H1 (cell line): Measurements from ENCODE around the gene EPB41L4A. TPM values are rescaled to one million over a fixed set of nuclear protein-coding genes. Genes with fewer than 3 reads are reported as not detected.

Experiments
- CTCF ChIA-PET: fragments of 300-600 bp; sonication (Branson Sonifier 250); formaldehyde crosslinking; loops from one replicate; lab custom pipeline; 2021; ENCODE audit not compliant: partially characterized antibody; lab: Charles Lee
- POLR2A ChIA-PET: fragments of 300-600 bp; sonication (Branson Sonifier 250); formaldehyde crosslinking; loops from one replicate; lab custom pipeline; 2021; ENCODE audit warnings: inconsistent platforms; ENCODE audit not compliant: partially characterized antibody; lab: Charles Lee
- DNase-seq, 2 experiments: peaks; one replicate each; pipeline versions ENCODE4 v3.0.0 to v3.0.0-alpha.2; 2010 to 2022; ENCODE audit warnings: low spot score in 2 of 2, low read depth in 1 of 2, mixed read lengths in 1 of 2
- FAIRE-seq: peaks from 2 replicates; lab custom pipeline; 2011; peaks lifted over from hg19 to GRCh38; lab: Jason Lieb, UNC
- H2AFZ ChIP-seq: 2 replicates; pipeline ENCODE4 v1.8.1; 2012; ENCODE audit warnings: low read length, inconsistent platforms
- H2AK5ac ChIP-seq: 2 replicates; pipeline ENCODE4 v1.6.1; 2013; ENCODE audit warnings: low read depth, low read length
- H2BK120ac ChIP-seq: replicated peaks from 2 replicates; pipeline ENCODE3; 2013; ENCODE audit warnings: low read depth, low read length, inconsistent platforms
- H2BK12ac ChIP-seq: 2 replicates; pipeline ENCODE4 v1.6.1; 2013; ENCODE audit warnings: low read depth, low read length
- H2BK15ac ChIP-seq: 2 replicates; pipeline ENCODE4 v1.6.1; 2013; ENCODE audit warnings: low read length
- H2BK20ac ChIP-seq: 2 replicates; pipeline ENCODE4 v1.6.1; 2013; ENCODE audit warnings: low read length
- H2BK5ac ChIP-seq: 2 replicates; pipeline ENCODE4 v1.6.1; 2013; ENCODE audit warnings: low read depth, low read length
- H3K14ac ChIP-seq: 2 replicates; pipeline ENCODE4 v1.6.1; 2013; ENCODE audit warnings: inconsistent platforms; ENCODE audit not compliant: insufficient read length
- H3K18ac ChIP-seq: 2 replicates; pipeline ENCODE4 v1.6.1; 2013; ENCODE audit warnings: low read length; ENCODE audit errors: extremely low read depth
- H3K23ac ChIP-seq: 2 replicates; pipeline ENCODE4 v1.6.1; 2013; ENCODE audit warnings: inconsistent platforms; ENCODE audit not compliant: insufficient read length
- H3K23me2 ChIP-seq: 2 replicates; pipeline ENCODE4 v1.6.1; 2013; ENCODE audit warnings: low read depth, low read length
- H3K27ac ChIP-seq: 2 replicates; pipeline ENCODE4 v1.6.1; 2011; ENCODE audit warnings: low read depth, low read length, inconsistent platforms
- H3K27me3 ChIP-seq, 4 experiments: replicated peaks in 1 of 4; 1 replicate in 1 of 4; 2 replicates in 3 of 4; pipeline versions ENCODE4 v1.6.1 to v1.8.1; 2011 to 2013; ENCODE audit warnings: low read length in 3 of 4, mild to moderate bottlenecking in 3 of 4, inconsistent platforms in 2 of 4, mixed read lengths in 2 of 4, moderate library complexity in 1 of 4; ENCODE audit not compliant: control insufficient read depth in 3 of 4, insufficient read depth in 3 of 4; ENCODE audit errors: extremely low read depth in 1 of 4
- H3K36me3 ChIP-seq, 4 experiments: 2 replicates each; pipeline versions ENCODE4 v1.6.1 to v1.8.1; 2011 to 2013; ENCODE audit warnings: mild to moderate bottlenecking in 4 of 4, low read length in 3 of 4, moderate library complexity in 2 of 4, control low read depth in 1 of 4, inconsistent platforms in 1 of 4; ENCODE audit not compliant: insufficient read depth in 4 of 4, control insufficient read depth in 2 of 4
- H3K4ac ChIP-seq: replicated peaks from 2 replicates; pipeline ENCODE3; 2013; ENCODE audit warnings: low read length, low read depth, mixed read lengths, inconsistent platforms; ENCODE audit not compliant: insufficient read length
- H3K4me1 ChIP-seq, 4 experiments: replicated peaks in 1 of 4; 1 replicate in 1 of 4; 2 replicates in 3 of 4; pipeline versions ENCODE4 v1.6.1 to v1.8.1; 2011 to 2013; ENCODE audit warnings: low read length in 3 of 4, inconsistent platforms in 2 of 4, mixed read lengths in 1 of 4; ENCODE audit not compliant: insufficient read depth in 4 of 4, control insufficient read depth in 3 of 4
- H3K4me2 ChIP-seq, 2 experiments: 2 replicates each; pipeline versions ENCODE4 v1.6.1 to v1.8.1; 2011 to 2013; ENCODE audit warnings: low read depth in 2 of 2, low read length in 2 of 2, control low read depth in 1 of 2, inconsistent platforms in 1 of 2, mild to moderate bottlenecking in 1 of 2; ENCODE audit not compliant: insufficient read depth in 1 of 2
- H3K4me3 ChIP-seq, 4 experiments: fragments of 200-600, 300-600 bp in 1 of 4; sonication (generic), shearing (Covaris generic), sonication (Bioruptor Twin) in 1 of 4; 2 replicates each; pipeline versions ENCODE4 v1.5.1 to v1.8.1; 2011 to 2016; ENCODE audit warnings: low read length in 4 of 4, low read depth in 3 of 4, control low read depth in 2 of 4, inconsistent platforms in 2 of 4, mild to moderate bottlenecking in 2 of 4, mixed read lengths in 1 of 4, moderate library complexity in 1 of 4; ENCODE audit not compliant: insufficient read depth in 2 of 4; ENCODE audit errors: extremely low read depth in 1 of 4
- H3K56ac ChIP-seq: replicated peaks from 2 replicates; pipeline ENCODE3; 2013; ENCODE audit warnings: low read depth, mild to moderate bottlenecking, mixed read lengths, low read length, inconsistent platforms; ENCODE audit not compliant: insufficient read length
- H3K79me1 ChIP-seq: 2 replicates; pipeline ENCODE4 v1.6.1; 2013; ENCODE audit warnings: low read depth, low read length, control low read depth
- H3K79me2 ChIP-seq, 2 experiments: 2 replicates each; pipeline versions ENCODE4 v1.6.1 to v1.8.1; 2012 to 2013; ENCODE audit warnings: low read length in 2 of 2, mild to moderate bottlenecking in 2 of 2, inconsistent platforms in 1 of 2; ENCODE audit not compliant: insufficient read depth in 2 of 2, control insufficient read depth in 1 of 2
- H3K9ac ChIP-seq, 4 experiments: replicated peaks in 1 of 4; 1 replicate in 1 of 4; 2 replicates in 3 of 4; pipeline versions ENCODE4 v1.6.1 to v1.8.1; 2011 to 2013; ENCODE audit warnings: low read depth in 3 of 4, low read length in 3 of 4, control low read depth in 2 of 4, mild to moderate bottlenecking in 2 of 4, moderate library complexity in 2 of 4, inconsistent platforms in 1 of 4; ENCODE audit errors: extremely low read depth in 1 of 4
- H3K9me3 ChIP-seq, 2 experiments: 2 replicates each; pipeline versions ENCODE4 v1.6.1 to v1.8.1; 2012 to 2013; ENCODE audit warnings: mild to moderate bottlenecking in 2 of 2, moderate library complexity in 2 of 2, control low read depth in 1 of 2, inconsistent platforms in 1 of 2, low read depth in 1 of 2, low read length in 1 of 2, mixed read lengths in 1 of 2; ENCODE audit not compliant: insufficient read depth in 2 of 2
- H4K20me1 ChIP-seq, 2 experiments: replicated peaks in 1 of 2; 2 replicates each; pipeline versions ENCODE3 to v1.8.1; 2011 to 2013; ENCODE audit warnings: inconsistent platforms in 2 of 2, low read length in 2 of 2, mild to moderate bottlenecking in 1 of 2; ENCODE audit not compliant: insufficient read depth in 2 of 2, control insufficient read depth in 1 of 2
- H4K5ac ChIP-seq: 2 replicates; pipeline ENCODE4 v1.6.1; 2013; ENCODE audit warnings: low read length, low read depth, mixed read lengths, inconsistent platforms; ENCODE audit not compliant: insufficient read length
- H4K8ac ChIP-seq: 2 replicates; pipeline ENCODE4 v1.8.0; 2013; ENCODE audit warnings: mild to moderate bottlenecking, moderate library complexity, low read length, inconsistent platforms; ENCODE audit not compliant: insufficient read depth; ENCODE audit errors: extremely low read depth
- H4K91ac ChIP-seq: replicated peaks from 2 replicates; pipeline ENCODE3; 2013; ENCODE audit warnings: low read length, mixed read lengths, inconsistent platforms; ENCODE audit not compliant: insufficient read length
- ATF3 ChIP-seq: IDR thresholded peaks from 2 replicates; pipeline ENCODE4 v1.6.1; 2011; ENCODE audit warnings: low read depth, mild to moderate bottlenecking, low read length; ENCODE audit not compliant: insufficient read depth
- CTCF ChIP-seq, 3 experiments: IDR thresholded peaks; 1 replicate in 2 of 3; 2 replicates in 1 of 3; pipeline versions ENCODE4 v1.5.1 to v1.6.1; 2011; ENCODE audit warnings: low read length in 3 of 3, mild to moderate bottlenecking in 3 of 3, inconsistent platforms in 2 of 3, low read depth in 1 of 3, moderate library complexity in 1 of 3; ENCODE audit not compliant: insufficient read depth in 1 of 3; ENCODE audit errors: control extremely low read depth in 1 of 3
- KDM4A ChIP-seq: IDR thresholded peaks from one replicate; pipeline ENCODE4 v1.7.1; 2012; ENCODE audit warnings: low read depth, mild to moderate bottlenecking, moderate library complexity, low read length, inconsistent platforms; ENCODE audit not compliant: severe bottlenecking
- SIRT6 ChIP-seq: IDR thresholded peaks from one replicate; pipeline ENCODE4 v1.7.1; 2012; ENCODE audit warnings: low read length, inconsistent platforms
- SP1 ChIP-seq: IDR thresholded peaks from 2 replicates; pipeline ENCODE4 v1.6.1; 2011; ENCODE audit warnings: low read depth, low read length
- WGBS, 2 experiments: shearing (Covaris generic) in 1 of 2; methylation state at CpG; one replicate each; pipeline versions ENCODE4 v1.1.6 to v1.1.7; 2013 to 2015; ENCODE audit warnings: low lambda C conversion rate in 2 of 2, mixed read lengths in 2 of 2, inconsistent platforms in 1 of 2, low coverage in 1 of 2, missing lambda C conversion rate in 1 of 2; ENCODE audit not compliant: insufficient replicate concordance in 2 of 2, insufficient coverage in 1 of 2, insufficient read length in 1 of 2; ENCODE audit errors: extremely low coverage in 1 of 2, missing lambda C conversion rate in 1 of 2; 5-methylcytosine and 5-hydroxymethylcytosine counted together
- polyA plus RNA-seq, 7 experiments: library from polyadenylated mRNA; depleted of rRNA in 3 of 7; stranded (reverse) in 5 of 7; unstranded in 2 of 7; fragments of >200 nt in 5 of 7; fragments of 200-250 nt in 2 of 7; gene quantifications; 1 replicate in 5 of 7; 2 replicates in 1 of 7; 4 replicates in 1 of 7; pipeline versions ENCODE4 v1.2.1 to v1.2.3, GENCODE V29; 2011 to 2013; ENCODE audit warnings: missing spikeins in 2 of 7, mixed read lengths in 2 of 7
- total RNA-seq: library from RNA; stranded (reverse); fragmentation: NEBNext Ultra II Directional; extraction: Animal tissue kit (Norgen Biotek cat#: 25700); gene quantifications from 2 replicates; pipeline ENCODE4 v1.2.1, GENCODE V29; 2021

EPB41L4A gene
- total and polyA plus RNA-seq, 2 of the 8 experiments (the other 6 are each of a cell fraction or from before 2014, with no cell fraction given) = 1.6 to 4.6 TPM

- Histone ChIP-seq H2BK20ac (no peak overlapping the region), H3K27me3 (no peaks in the 10 kb centered on the region), H3K4me3 (no peak overlapping the region), H4K8ac (no peak overlapping the region), H2BK12ac (no peak overlapping the region), H3K9me3 (no peaks in the 10 kb centered on the region), H3K79me2 (no peaks in the 10 kb centered on the region), H3K4me1 (peaks cover 0 to 7% (median 3%) of the 10 kb centered on the region in 4 experiments; a peak in 4 of 7 replicates), H3K9ac (no peak overlapping the region), H3K18ac (no peak overlapping the region), H4K5ac (no peak overlapping the region), H3K4me2 (no peak overlapping the region), H3K36me3 (no peaks in the 10 kb centered on the region), H4K20me1 (no peaks in the 10 kb centered on the region), H2AK5ac (no peak overlapping the region), H3K23me2 (no peaks in the 10 kb centered on the region), H3K23ac (no peak overlapping the region), H3K79me1 (no peaks in the 10 kb centered on the region), H3K4ac (no peak overlapping the region), H3K14ac (no peak overlapping the region), H2BK120ac (no peak overlapping the region), H3K27ac (no peak overlapping the region), H2BK15ac (no peak overlapping the region), H4K91ac (no peak overlapping the region), H2BK5ac (no peak overlapping the region), H3K56ac (no peak overlapping the region), H2AFZ (no peak overlapping the region)
- FAIRE-seq (no peak), DNase-seq (no peak)
- TF ChIP-seq ATF3 (no peak), KDM4A (no peak), SIRT6 (no peak), SP1 (no peak), CTCF (IDR thresholded peaks at IDR 0.05; ENCODE audit: control extremely low read depth in 1 of 3, insufficient read depth in 1 of 3, low read depth in 1 of 3, low read length in 3 of 3) (no peak)
- CTCF ChIA-PET = interaction anchor here (0.7 kb wide), 1 partner anchor 8 kb away, joined by 4 read pairs; no protein-coding TSS in a partner anchor
- POLR2A ChIA-PET = no interaction called here
- 89% methylated on average over 5 of the region's 5 CpGs; no CpG with 5 or more reads in 1 of the 2 experiments for WGBS, 2 experiments
These were observed 164.8 kb downstream of the EPB41L4A start for GRCh38 chr5:112254303-112254702.
